Measurements from ENCODE around the gene KDM5C.

- TF ChIP-seq EP300 (IDR thresholded peaks at IDR 0.05) (no peak), CTCF (IDR thresholded peaks at IDR 0.05) (no peak), POLR2A (IDR thresholded peaks at IDR 0.05) (peak in 1 of 2 donors; percentile 80), POLR2AphosphoS5 (IDR thresholded peaks at IDR 0.05) (peak in 1 of 3 donors; percentile 36)
These were observed at the start of gene KDM5C for GRCh38 chrX:53224860-53225797.

Data from suprapubic skin (tissue), 4 donors.